Measurements from ENCODE around the gene CXorf66. TPM values are rescaled to one million over a fixed set of nuclear protein-coding genes. Genes with fewer than 3 reads are reported as not detected.
"Not testable (repeated sequence)": the region's sequence is repeated elsewhere in the genome, so short reads cannot be mapped to it uniquely, and the experiment has no call there.

The CXorf66 gene
- total RNA-seq, 2 experiments from 2014 or later = not detected

DNA sequence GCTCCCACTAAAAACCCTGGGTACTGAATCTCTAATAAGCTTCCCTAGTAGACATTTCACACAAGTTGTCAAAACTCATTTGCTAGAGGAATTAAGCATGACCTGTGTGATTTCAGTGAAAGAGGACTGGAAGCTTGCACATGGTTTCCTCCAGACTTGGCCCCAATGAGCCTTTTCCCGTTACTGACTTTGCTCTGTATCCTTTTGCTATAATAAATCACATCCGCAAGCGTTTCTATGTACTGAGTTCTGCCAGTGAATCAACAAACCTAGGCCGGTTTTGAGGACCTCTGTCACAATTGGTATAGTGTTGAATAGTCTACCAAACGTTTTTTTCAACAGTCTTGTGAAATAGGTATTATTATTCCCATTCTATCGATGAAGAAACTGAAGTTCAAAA is 40.6 kb downstream of the CXorf66 start:
- intact Hi-C loops (cut with DNase I, micrococcal nuclease) = no loop called here
- H3K27ac Mint-ChIP-seq = no peak overlapping the region
- H3K9me3 Mint-ChIP-seq (ENCODE audit: low read depth) = no peaks in the 10 kb centered on the region
- ATAC-seq = no peak
- no peak for DNase-seq
- CTCF ChIA-PET = no interaction called here
- POLR2A ChIA-PET = interaction anchor here (1.0 kb wide), 1 partner anchor 8 kb away, joined by 3 read pairs; the partner anchor contains the start of gene ATP11C
- no peak overlapping the region for H3K4me3 Mint-ChIP-seq
- peaks cover 49% of the 10 kb centered on the region for H3K4me1 Mint-ChIP-seq
- H3K27me3 Mint-ChIP-seq = no peaks in the 10 kb centered on the region
- peaks cover 5% of the 10 kb centered on the region for H3K36me3 Mint-ChIP-seq (ENCODE audit: low read depth)

DNA sequence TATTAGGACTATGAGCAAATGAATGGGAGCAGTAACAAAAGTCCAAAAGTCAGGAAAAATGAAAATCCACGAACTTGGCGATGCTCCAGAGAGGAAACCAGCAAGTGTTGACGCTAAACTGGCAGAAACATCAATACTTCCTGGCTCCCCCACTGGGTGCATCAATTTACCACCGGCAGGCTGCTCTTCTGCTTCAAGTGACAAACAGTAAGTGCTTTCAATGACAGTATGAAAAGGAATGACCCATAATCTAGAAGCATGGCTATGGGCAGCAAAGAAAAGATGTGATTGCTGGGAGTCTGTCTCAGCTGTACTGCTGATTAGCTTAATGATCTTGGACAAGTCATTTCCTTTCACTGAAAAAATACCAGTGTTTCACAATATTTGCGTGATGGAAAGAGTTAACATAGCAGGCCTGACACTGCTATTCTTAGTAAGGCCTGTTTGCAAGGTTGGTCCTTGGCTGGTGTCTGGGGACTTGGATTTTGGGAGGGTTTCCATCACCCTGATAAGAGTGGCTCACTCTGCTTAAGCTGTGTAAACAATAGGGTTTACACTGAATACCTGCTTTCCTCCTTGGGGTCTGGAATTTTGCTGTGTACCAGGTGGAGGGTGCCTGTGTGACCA is 41.1 kb downstream of the CXorf66 start:
- intact Hi-C loops (cut with DNase I, micrococcal nuclease) = no loop called here
- DNase-seq = peak; percentile 8
- POLR2A ChIA-PET = interaction anchor here (0.7 to 1.0 kb wide), 2 partner anchors 9 to 11 kb away, joined by 3 read pairs; partner anchors contain the start of gene ATP11C

DNA sequence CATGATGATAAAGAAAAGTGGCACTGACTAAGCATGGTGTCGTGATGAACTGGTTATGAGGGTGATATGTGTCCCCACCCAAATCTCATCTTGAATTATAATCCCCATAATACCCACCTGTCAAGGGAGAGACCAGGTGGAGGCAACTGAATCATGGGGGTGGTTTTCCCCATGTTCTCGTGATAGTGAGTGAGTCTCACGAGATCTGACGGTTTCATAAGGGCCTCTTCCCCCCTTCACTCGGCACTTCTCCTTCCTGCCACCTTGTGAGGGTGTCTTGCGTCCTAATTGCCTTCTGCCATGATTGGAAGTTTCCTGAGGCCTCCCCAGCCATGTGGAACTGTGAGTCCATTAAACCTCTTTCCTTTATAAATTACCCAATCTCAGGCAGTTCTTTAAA is 44.2 kb downstream of the CXorf66 start:
- peak; percentile 33 for ATAC-seq
- H3K9me3 Mint-ChIP-seq (ENCODE audit: low read depth); H3K4me3 Mint-ChIP-seq: not testable (repeated sequence)

More for the DNA sequence above, 41.1 kb downstream of the CXorf66 start:
- no peaks in the 10 kb centered on the region for H3K27me3 Mint-ChIP-seq
- CTCF ChIA-PET = no interaction called here
- peak; percentile 68 for ATAC-seq
- no peak overlapping the region for H3K4me3 Mint-ChIP-seq
- peaks cover 5% of the 10 kb centered on the region for H3K36me3 Mint-ChIP-seq (ENCODE audit: low read depth)
- no peaks in the 10 kb centered on the region for H3K9me3 Mint-ChIP-seq (ENCODE audit: low read depth)
- H3K4me1 Mint-ChIP-seq = peaks cover 45% of the 10 kb centered on the region
- no peak overlapping the region for H3K27ac Mint-ChIP-seq

DNA sequence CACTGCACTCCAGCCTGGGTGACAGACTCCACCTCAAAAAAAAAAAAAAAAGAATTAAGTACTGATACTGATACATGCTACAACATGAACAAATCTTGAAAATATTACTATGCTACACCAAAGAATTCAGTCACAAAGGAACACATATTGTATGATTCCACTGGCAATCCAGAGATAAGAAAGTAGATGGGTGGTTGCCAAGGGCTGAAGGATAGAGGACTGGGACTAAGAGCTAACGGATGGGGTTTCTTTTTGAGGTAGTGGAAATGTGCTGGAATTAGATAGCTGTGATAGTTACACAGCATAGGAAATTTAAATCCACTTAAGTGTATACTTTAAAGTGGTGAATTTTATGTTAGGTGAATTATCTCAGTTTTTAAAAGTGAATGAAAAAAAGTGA is 45.0 kb downstream of the CXorf66 start:
- Mint-ChIP-seq H3K9me3 (ENCODE audit: low read depth) (no peaks in the 10 kb centered on the region), H3K36me3 (ENCODE audit: low read depth) (peaks cover 4% of the 10 kb centered on the region), H3K4me3 (no peak overlapping the region), H3K27me3 (no peaks in the 10 kb centered on the region), H3K4me1 (peaks cover 32% of the 10 kb centered on the region), H3K27ac (no peak overlapping the region)
- ATAC-seq = no peak
- no peak for DNase-seq
- ChIA-PET POLR2A (no interaction called here), CTCF (interaction anchor here (1.1 kb wide), 1 partner anchor 9 kb away, joined by 3 read pairs; no protein-coding TSS in a partner anchor)
- intact Hi-C loops (cut with DNase I, micrococcal nuclease) = no loop called here

More for the DNA sequence above, 44.2 kb downstream of the CXorf66 start:
- DNase-seq; intact Hi-C loops (cut with DNase I, micrococcal nuclease); POLR2A ChIA-PET; H3K27me3 Mint-ChIP-seq; H3K36me3 Mint-ChIP-seq (ENCODE audit: low read depth); H3K27ac Mint-ChIP-seq: not testable (repeated sequence)
- peaks cover 38% of the 10 kb centered on the region for H3K4me1 Mint-ChIP-seq
- CTCF ChIA-PET = interaction anchor here (1.1 kb wide), 1 partner anchor 8 kb away, joined by 3 read pairs; no protein-coding TSS in a partner anchor

DNA sequence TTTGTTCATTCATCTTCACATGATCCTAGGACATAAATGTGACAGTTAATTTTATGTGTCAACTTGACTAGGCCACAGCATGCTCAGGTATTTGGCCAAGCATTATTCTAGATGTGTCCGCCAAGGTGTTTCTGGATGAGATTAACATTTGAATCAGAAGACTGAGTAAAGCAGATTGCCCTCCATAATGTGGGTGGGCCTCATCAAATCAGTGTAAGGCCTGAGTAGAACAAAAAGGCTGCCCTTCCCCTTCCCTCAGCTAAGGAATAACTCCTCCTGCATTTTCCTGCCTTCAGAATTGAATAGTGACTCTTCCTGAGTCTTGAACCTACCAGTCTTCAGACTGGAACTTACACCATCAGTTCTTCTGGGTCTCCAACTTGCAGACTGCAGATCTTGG is 50.9 kb downstream of the CXorf66 start:
- CTCF ChIA-PET = no interaction called here
- ATAC-seq (no peak), DNase-seq (no peak)
- no peaks in the 10 kb centered on the region for H3K9me3 Mint-ChIP-seq (ENCODE audit: low read depth)
- POLR2A ChIA-PET = no interaction called here
- H3K4me1 Mint-ChIP-seq = peaks cover 13% of the 10 kb centered on the region
- peaks cover 6% of the 10 kb centered on the region for H3K36me3 Mint-ChIP-seq (ENCODE audit: low read depth)
- H3K27ac Mint-ChIP-seq = no peak overlapping the region
- intact Hi-C loops (cut with DNase I, micrococcal nuclease) = no loop called here
- no peak overlapping the region for H3K4me3 Mint-ChIP-seq
- no peaks in the 10 kb centered on the region for H3K27me3 Mint-ChIP-seq

DNA sequence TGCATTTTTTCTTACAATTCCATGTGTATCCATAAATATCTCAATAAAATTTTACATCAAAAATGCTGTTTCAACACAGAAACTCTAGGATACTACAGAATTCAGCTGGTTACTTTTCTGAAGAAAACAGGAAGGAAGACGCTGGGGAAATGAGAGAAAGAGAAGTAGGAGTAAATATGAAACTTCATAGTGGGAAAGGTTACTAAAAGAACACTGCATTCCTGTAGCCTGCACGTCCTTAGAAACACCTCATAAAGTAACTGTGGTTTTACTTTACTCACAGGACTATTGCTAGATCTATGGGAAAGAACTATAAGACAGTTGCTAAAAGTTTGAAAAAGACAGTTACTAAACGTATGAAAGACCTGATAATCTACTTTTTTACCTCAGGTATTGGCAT is 55.6 kb downstream of the CXorf66 start:
- no peak overlapping the region for H3K4me3 Mint-ChIP-seq
- intact Hi-C loops (cut with DNase I, micrococcal nuclease) = no loop called here

DNA sequence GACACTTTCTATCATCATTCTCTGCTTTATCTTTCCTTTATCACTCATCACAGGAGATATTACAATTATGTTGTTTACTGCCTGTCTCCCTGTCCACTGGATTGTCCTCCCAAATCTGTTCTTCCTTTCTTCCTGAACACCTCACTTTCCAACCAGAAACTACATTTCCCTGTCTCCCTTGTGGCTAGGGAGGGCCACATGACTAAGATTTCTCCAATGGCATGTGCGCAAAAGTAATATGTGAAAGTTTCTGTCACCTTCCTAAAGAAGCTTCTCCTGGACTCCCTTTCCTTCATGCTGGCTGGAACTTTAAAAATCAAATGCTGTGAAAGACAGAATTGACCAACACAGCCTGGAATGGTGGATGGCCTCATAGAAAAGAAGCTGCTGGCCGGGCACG is 58.2 kb downstream of the CXorf66 start:
- Mint-ChIP-seq H3K36me3 (ENCODE audit: low read depth) (no peaks in the 10 kb centered on the region), H3K4me3 (no peak overlapping the region), H3K4me1 (peaks cover 30% of the 10 kb centered on the region), H3K27ac (no peak overlapping the region), H3K27me3 (no peaks in the 10 kb centered on the region), H3K9me3 (ENCODE audit: low read depth) (no peaks in the 10 kb centered on the region)
- DNase-seq = no peak
- no peak for ATAC-seq
- ChIA-PET CTCF (no interaction called here), POLR2A (no interaction called here)
- intact Hi-C loops (cut with DNase I, micrococcal nuclease) = no loop called here

More for the DNA sequence above, 55.6 kb downstream of the CXorf66 start:
- H3K9me3 Mint-ChIP-seq (ENCODE audit: low read depth) = no peaks in the 10 kb centered on the region
- H3K27ac Mint-ChIP-seq = peak overlapping the region; percentile 31
- ChIA-PET CTCF (no interaction called here), POLR2A (interaction anchor here (1.4 kb wide), 1 partner anchor 23 kb away, joined by 3 read pairs; the partner anchor contains the start of gene ATP11C)
- peak; percentile 64 for ATAC-seq
- H3K36me3 Mint-ChIP-seq (ENCODE audit: low read depth) = peaks cover 6% of the 10 kb centered on the region
- H3K4me1 Mint-ChIP-seq = peaks cover 30% of the 10 kb centered on the region
- DNase-seq = no peak
- no peaks in the 10 kb centered on the region for H3K27me3 Mint-ChIP-seq

DNA sequence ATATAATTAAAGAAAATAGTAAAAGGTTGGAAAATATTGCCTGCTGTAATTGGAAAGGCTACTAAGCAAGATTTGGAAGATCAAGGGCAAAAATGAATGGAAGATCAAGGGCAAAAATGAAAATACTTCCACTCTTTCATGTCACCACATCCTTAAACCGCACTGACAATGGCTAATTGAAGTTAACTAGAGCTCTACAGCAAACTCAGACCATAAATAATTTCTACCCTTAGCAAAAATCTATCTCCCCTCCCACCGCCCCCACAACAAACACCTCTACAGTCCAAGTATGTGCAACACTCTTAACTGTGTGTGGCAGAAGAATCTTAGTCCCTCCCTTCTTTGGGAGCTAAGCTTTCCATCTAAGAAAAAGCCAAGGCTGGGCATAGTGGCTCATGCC is 59.6 kb downstream of the CXorf66 start:
- Mint-ChIP-seq H3K27ac (no peak overlapping the region), H3K4me3 (no peak overlapping the region), H3K9me3 (ENCODE audit: low read depth) (no peaks in the 10 kb centered on the region), H3K36me3 (ENCODE audit: low read depth) (no peaks in the 10 kb centered on the region), H3K4me1 (peaks cover 27% of the 10 kb centered on the region), H3K27me3 (no peaks in the 10 kb centered on the region)
- CTCF ChIA-PET = no interaction called here
- ATAC-seq (no peak), DNase-seq (no peak)
- POLR2A ChIA-PET = no interaction called here
- intact Hi-C loops (cut with DNase I, micrococcal nuclease) = no loop called here

Small RNA genes within 50 kb of the gene (microRNA-seq; reads per million reads assigned to microRNA genes)
- 205 reads per million, percentile 72 among the genes with 10 or more reads in this experiment for gene MIR505 (ENCODE audit: borderline replicate concordance)

Other genes starting within 250 kb of the CXorf66 start
- 10 to 100 TPM; 15.0 to 21.6 TPM for gene ATP11C, start 32.5 kb downstream of the CXorf66 start, total RNA-seq

Data from activated CD4-positive, alpha-beta T cell treated with anti-CD3 and anti-CD28 coated beads for 36 hours (primary cell).